ENCODE results near the gene CNRIP1. TPM values are rescaled to one million over a fixed set of nuclear protein-coding genes. Genes with fewer than 3 reads are reported as not detected.
A peak's percentile ranks its signal among the peaks of the same experiment; 100 is the strongest.
"Not testable (repeated sequence)": the region's sequence is repeated elsewhere in the genome, so short reads cannot be mapped to it uniquely, and the experiment has no call there.

Gene CNRIP1
- total RNA-seq, 4 donors from 2014 or later = 22.2 to 48.1 (median 39.0) TPM

GRCh38 chr2:68359889-68360288, 40.1 kb upstream of the CNRIP1 start:
- ATAC-seq = no peak
- H3K27ac ChIP-seq = no peak overlapping the region
- peaks cover 0 to 7% (median 0%) of the 10 kb centered on the region in 3 donors for H3K4me1 ChIP-seq
- no peaks in the 10 kb centered on the region for H3K9me3 ChIP-seq
- H3K4me3 ChIP-seq = no peak overlapping the region
- WGBS, 2 donors (ENCODE audit: low coverage in 1 of 2) = 88% methylated on average over 3 of the region's 3 CpGs; no CpG with 5 or more reads in 1 of the 2 donors
- no peaks in the 10 kb centered on the region for H3K27me3 ChIP-seq
- H3K36me3 ChIP-seq = no peaks in the 10 kb centered on the region
- TF ChIP-seq POLR2A (IDR thresholded peaks at IDR 0.05) = no peak
- no peak for TF ChIP-seq POLR2AphosphoS5 (IDR thresholded peaks at IDR 0.05)
- no peak for TF ChIP-seq EP300 (IDR thresholded peaks at IDR 0.05)

DNA sequence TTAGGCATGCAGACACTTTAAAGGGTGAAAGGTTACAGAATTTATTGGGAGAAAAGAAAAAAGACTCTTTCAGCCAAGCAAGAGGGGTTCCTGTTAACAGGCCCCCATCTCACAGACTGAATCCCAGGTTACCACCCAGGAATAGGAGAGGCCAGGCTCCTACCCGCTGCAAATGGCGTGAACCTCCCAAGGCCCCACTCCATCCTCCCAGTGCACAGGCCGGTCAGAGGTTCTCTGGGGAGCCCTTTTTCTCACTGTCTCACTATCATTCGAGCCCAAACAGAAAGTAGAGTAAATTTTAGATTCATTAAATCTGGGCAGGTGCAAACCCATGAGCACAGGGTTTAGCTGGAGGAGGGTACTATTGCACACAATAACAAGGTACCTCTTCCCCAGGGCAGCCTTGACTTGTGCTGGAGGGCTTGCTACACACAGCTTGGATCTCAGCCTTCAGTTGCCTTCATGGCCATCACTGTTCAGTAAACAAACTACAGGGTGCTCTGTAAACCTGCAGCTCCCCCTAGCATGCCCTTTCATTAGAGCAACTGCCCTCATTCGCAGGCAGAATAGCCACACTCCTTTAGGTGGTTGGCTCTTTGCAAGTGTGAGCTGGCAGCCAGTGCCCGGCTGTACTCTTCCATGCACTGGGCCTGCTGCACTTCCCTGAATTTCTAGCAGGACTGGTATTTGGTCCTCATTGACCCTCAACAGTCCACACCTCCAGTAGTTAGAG, 38.0 kb upstream of the CNRIP1 start:
- WGBS, 2 donors (ENCODE audit: low coverage in 1 of 2) = 17 to 85% methylated on average over 1 to 4 of the region's 6 CpGs

DNA sequence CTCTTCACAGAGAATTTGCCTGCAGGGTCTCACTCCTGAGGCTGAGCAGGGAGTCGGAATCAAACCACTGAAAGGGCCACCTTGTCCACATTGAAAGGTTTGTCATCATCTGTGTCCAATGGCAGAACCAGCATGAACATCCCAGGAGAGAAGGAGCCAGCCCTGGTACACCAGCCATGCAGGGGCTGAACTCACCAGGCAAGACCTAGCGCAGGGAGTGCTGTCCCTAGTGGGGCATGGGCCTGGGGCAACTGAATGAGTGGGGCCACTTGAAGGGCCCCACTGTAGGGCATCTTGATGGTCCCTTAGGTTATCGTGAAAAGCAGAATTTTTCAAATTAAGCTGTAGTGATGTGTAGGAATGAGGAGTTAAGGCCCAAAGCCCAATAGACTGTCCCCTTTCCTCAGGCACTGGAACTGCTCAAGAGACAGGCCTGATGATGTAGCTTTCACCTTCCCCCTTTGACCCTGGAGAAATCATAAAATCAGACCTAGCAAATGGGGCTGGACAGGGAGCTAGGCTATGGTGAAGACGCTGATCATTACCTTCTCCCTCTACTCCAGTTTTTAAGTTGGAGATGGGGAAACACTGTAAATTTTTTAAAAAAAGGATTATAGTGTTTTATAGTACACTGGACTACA, 37.0 kb upstream of the CNRIP1 start:
- TF ChIP-seq CTCF (IDR thresholded peaks at IDR 0.05) = no peak
- no peak for TF ChIP-seq POLR2A (IDR thresholded peaks at IDR 0.05)
- no peak for TF ChIP-seq EP300 (IDR thresholded peaks at IDR 0.05)
- no peak for TF ChIP-seq POLR2AphosphoS5 (IDR thresholded peaks at IDR 0.05)
- no peak overlapping the region for H3K4me3 ChIP-seq
- H3K4me1 ChIP-seq = peaks cover 0 to 1% (median 0%) of the 10 kb centered on the region in 3 donors
- ATAC-seq = no peak
- no peaks in the 10 kb centered on the region for H3K9me3 ChIP-seq
- no peaks in the 10 kb centered on the region for H3K27me3 ChIP-seq
- no peaks in the 10 kb centered on the region for H3K36me3 ChIP-seq
- no peak overlapping the region for H3K27ac ChIP-seq
- WGBS, 2 donors (ENCODE audit: low coverage in 1 of 2) = 100% methylated on average over 1 of the region's 4 CpGs

More for the DNA sequence above, 38.0 kb upstream of the CNRIP1 start:
- Histone ChIP-seq H3K36me3 (no peaks in the 10 kb centered on the region), H3K4me3 (no peak overlapping the region), H3K9me3 (no peaks in the 10 kb centered on the region), H3K27me3 (no peaks in the 10 kb centered on the region), H3K27ac (no peak overlapping the region), H3K4me1 (peaks cover 0 to 7% (median 0%) of the 10 kb centered on the region in 3 donors)
- TF ChIP-seq POLR2A (IDR thresholded peaks at IDR 0.05) = no peak
- no peak for TF ChIP-seq POLR2AphosphoS5 (IDR thresholded peaks at IDR 0.05)
- peak in 2 of 4 experiments; percentile 30 to 43 for TF ChIP-seq CTCF (IDR thresholded peaks at IDR 0.05)
- no peak for TF ChIP-seq EP300 (IDR thresholded peaks at IDR 0.05)
- ATAC-seq = peak; percentile 61

- Histone ChIP-seq H3K9me3 (no peaks in the 10 kb centered on the region), H3K4me1 (no peaks in the 10 kb centered on the region), H3K27ac (no peak overlapping the region), H3K36me3 (no peaks in the 10 kb centered on the region), H3K27me3 (no peaks in the 10 kb centered on the region), H3K4me3 (no peak overlapping the region)
- no peak for ATAC-seq
- TF ChIP-seq POLR2A (IDR thresholded peaks at IDR 0.05) (no peak), POLR2AphosphoS5 (IDR thresholded peaks at IDR 0.05) (no peak), EP300 (IDR thresholded peaks at IDR 0.05) (no peak), CTCF (IDR thresholded peaks at IDR 0.05) (no peak)
- 22 to 57% methylated on average over 1 to 2 of the region's 2 CpGs for WGBS, 2 donors (ENCODE audit: low coverage in 1 of 2)
Observed at GRCh38 chr2:68352651-68353391, 33.1 kb upstream of the CNRIP1 start.

GRCh38 chr2:68351997-68352396, 32.2 kb upstream of the CNRIP1 start:
- Histone ChIP-seq H3K4me1 (no peaks in the 10 kb centered on the region), H3K27me3 (no peaks in the 10 kb centered on the region), H3K4me3 (no peak overlapping the region), H3K9me3 (no peaks in the 10 kb centered on the region), H3K36me3 (no peaks in the 10 kb centered on the region), H3K27ac (no peak overlapping the region)
- ATAC-seq = no peak
- no peak for TF ChIP-seq CTCF (IDR thresholded peaks at IDR 0.05)
- no peak for TF ChIP-seq POLR2A (IDR thresholded peaks at IDR 0.05)
- TF ChIP-seq POLR2AphosphoS5 (IDR thresholded peaks at IDR 0.05) = no peak
- TF ChIP-seq EP300 (IDR thresholded peaks at IDR 0.05) = no peak
- WGBS, 2 donors (ENCODE audit: low coverage in 1 of 2) = 66 to 74% methylated on average over 6 of the region's 6 CpGs

DNA sequence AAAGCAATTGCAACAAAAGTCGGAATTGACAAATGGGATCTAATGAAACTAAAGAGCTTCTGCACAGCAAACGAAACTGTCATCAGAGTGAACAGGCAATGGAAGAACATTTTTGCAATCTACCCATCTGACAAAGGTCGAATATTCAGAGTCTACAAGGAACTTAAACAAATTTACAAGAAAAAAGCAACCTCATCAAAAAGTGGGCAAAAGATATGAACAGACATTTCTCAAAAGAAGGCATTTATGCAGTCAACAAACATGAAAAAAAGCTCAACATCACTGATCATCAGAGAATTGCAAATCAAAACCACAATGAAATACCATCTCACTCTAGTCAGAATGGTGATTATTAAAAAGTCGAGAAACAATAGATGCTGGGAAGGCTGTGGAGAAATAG, 29.3 kb upstream of the CNRIP1 start:
- H3K36me3 ChIP-seq, H3K4me3 ChIP-seq, H3K27ac ChIP-seq, ATAC-seq, H3K4me1 ChIP-seq, H3K9me3 ChIP-seq: not testable (repeated sequence)
- 87 to 90% methylated on average over 3 to 4 of the region's 4 CpGs for WGBS, 2 donors (ENCODE audit: low coverage in 1 of 2)
- H3K27me3 ChIP-seq = peaks cover 10% of the 10 kb centered on the region

Measured in gastroesophageal sphincter (tissue), 4 donors.